Activated CD4-positive, alpha-beta T cell treated with anti-CD3 and anti-CD28 coated beads for 36 hours (primary cell): Measurements from ENCODE around the gene KCNK10. TPM values are rescaled to one million over a fixed set of nuclear protein-coding genes. Genes with fewer than 3 reads are reported as not detected.

Experiments used
- ATAC-seq: fragments of 200-7000 bp; cut with Tn5 transposase; one replicate; pipeline ENCODE4 v1.10.0; 2021; ENCODE audit warnings: mild to moderate bottlenecking, moderate library complexity
- CTCF ChIA-PET: fragments of 350-600 bp; sonication (Branson Sonifier 250); formaldehyde crosslinking; loops from one replicate; lab custom pipeline; 2021; ENCODE audit warnings: antibody characterized with exemption; lab: Charles Lee
- POLR2A ChIA-PET: fragments of 350-600 bp; sonication (Branson Sonifier 250); formaldehyde crosslinking; loops from one replicate; lab custom pipeline; 2021; ENCODE audit warnings: antibody characterized with exemption, inconsistent platforms; lab: Charles Lee
- DNase-seq: peaks from one replicate; pipeline ENCODE4 v3.0.0-alpha.2; 2020
- H3K27ac Mint-ChIP-seq: one replicate; pipeline ENCODE4 v1.8.0; 2021; ENCODE audit warnings: mixed read lengths
- H3K27me3 Mint-ChIP-seq: one replicate; pipeline ENCODE4 v1.8.0; 2021; ENCODE audit warnings: mixed read lengths
- H3K36me3 Mint-ChIP-seq: one replicate; pipeline ENCODE4 v1.8.0; 2021; ENCODE audit warnings: low read depth, mixed read lengths
- H3K4me1 Mint-ChIP-seq: one replicate; pipeline ENCODE4 v1.8.0; 2021; ENCODE audit warnings: mixed read lengths
- H3K4me3 Mint-ChIP-seq: one replicate; pipeline ENCODE4 v1.8.0; 2021; ENCODE audit warnings: mild to moderate bottlenecking, moderate library complexity, mixed read lengths
- H3K9me3 Mint-ChIP-seq: one replicate; pipeline ENCODE4 v1.8.0; 2021; ENCODE audit warnings: low read depth, mixed read lengths
- intact Hi-C, 2 experiments: fragments of 100-400 bp; cut with DNase I in 1 of 2; cut with micrococcal nuclease in 1 of 2; formaldehyde crosslinking; loops; one replicate each; pipeline versions ENCODE4 v1.14.2 to v1.15.1; 2022 to 2024; cut with DNase I, micrococcal nuclease
- total RNA-seq, 2 experiments: library from RNA; stranded (reverse); gene quantifications; one replicate each; pipeline ENCODE4 v1.2.3, GENCODE V29; 2021

The KCNK10 gene
- total RNA-seq, 2 experiments from 2014 or later, result not detected

DNA sequence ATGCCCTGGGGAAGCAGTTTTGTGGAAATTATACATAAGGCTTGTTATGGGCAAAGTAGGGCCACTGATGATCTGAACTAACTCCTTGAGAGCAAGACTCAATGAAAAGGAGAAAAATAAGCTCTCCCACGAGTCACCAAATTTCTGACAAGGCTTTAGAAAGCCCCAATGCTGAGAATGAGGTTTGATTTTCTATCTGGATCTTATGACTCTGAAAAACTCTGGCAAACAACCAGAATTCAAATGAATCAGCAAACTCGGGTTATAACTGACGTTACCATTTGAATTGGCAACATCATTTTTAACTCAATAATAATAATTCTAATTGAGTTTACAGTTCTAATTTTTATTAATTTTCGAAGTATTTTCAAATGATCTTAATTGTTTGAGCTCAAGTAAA, 79.1 kb downstream of the KCNK10 start:
- Mint-ChIP-seq H3K4me3 (no peak overlapping the region), H3K36me3 (no peaks in the 10 kb centered on the region), H3K4me1 (no peaks in the 10 kb centered on the region), H3K27me3 (peaks cover 24% of the 10 kb centered on the region), H3K9me3 (no peaks in the 10 kb centered on the region), H3K27ac (no peak overlapping the region)
- ATAC-seq (no peak), DNase-seq (no peak)
- ChIA-PET POLR2A (no interaction called here), CTCF (interaction anchor here (0.9 kb wide), 1 partner anchor 47 kb away, joined by 3 read pairs; no protein-coding TSS in a partner anchor)
- intact Hi-C loops, result no loop called here

DNA sequence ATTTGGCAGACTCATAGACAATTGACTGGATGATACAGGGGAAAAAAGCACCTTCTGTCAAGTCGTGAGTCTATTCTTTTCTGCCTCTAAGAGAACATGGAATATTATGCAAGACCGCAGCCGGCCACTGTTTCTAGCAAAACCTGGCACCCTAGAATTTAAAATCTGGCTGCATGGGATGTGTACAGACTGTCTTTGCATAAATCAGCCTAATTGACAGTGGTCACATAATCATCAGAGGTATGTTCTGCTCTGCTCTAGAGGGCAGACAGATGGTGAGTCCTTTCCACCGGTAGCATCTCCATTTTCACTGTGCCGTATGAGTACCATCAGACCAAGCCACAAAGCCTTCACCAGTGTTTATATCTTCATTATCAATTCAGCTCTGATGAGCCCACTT, 80.6 kb downstream of the KCNK10 start:
- Mint-ChIP-seq H3K27me3 (peaks cover 24% of the 10 kb centered on the region), H3K36me3 (no peaks in the 10 kb centered on the region), H3K4me1 (no peaks in the 10 kb centered on the region), H3K9me3 (no peaks in the 10 kb centered on the region), H3K27ac (no peak overlapping the region), H3K4me3 (no peak overlapping the region)
- intact Hi-C loops, result no loop called here
- ChIA-PET CTCF (no interaction called here), POLR2A (no interaction called here)
- no peak for ATAC-seq
- no peak for DNase-seq

DNA sequence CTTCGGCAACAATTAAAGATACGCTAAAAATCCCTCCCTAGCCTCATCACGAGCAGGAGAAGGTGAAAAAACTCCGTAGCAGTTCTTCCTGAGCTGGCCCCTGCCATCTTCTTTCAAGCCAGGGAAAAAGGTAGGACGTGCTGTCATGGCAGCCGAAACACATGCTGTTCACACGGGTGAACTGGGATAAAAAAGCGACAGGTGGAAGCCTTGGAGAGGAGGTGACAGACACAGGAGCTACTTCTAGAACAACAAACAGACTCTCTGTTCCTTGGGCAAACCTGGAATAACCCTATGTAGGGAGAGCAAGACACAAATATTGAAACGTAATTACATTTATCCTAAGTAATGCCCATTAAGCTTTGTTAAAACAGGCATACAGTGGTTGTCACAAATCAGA, 81.3 kb downstream of the KCNK10 start:
- intact Hi-C loops, result no loop called here
- Mint-ChIP-seq H3K4me1 (no peaks in the 10 kb centered on the region), H3K36me3 (no peaks in the 10 kb centered on the region), H3K9me3 (no peaks in the 10 kb centered on the region), H3K4me3 (no peak overlapping the region), H3K27me3 (peaks cover 24% of the 10 kb centered on the region), H3K27ac (no peak overlapping the region)
- ATAC-seq (no peak), DNase-seq (no peak)
- POLR2A ChIA-PET, result no interaction called here
- CTCF ChIA-PET, result no interaction called here

DNA sequence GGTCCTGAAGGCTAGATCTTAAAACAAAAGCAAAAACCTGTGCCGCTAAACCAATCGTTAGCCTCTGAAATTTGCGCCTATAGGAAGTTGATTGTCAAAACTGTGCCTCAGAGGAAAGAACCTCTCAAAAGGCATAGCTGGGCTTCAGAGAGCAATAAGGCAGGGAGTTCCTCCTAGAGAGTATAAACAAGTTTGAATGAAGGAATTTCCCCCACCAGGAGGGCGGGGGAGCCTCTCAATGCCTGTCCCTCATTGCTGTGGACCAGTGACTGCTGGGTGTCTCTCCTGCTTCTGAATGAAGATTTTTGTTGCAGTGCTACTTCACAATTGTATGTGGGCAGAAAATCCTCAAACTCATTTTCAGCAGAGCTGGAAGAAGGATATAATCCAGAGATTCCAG, 88.6 kb downstream of the KCNK10 start:
- Mint-ChIP-seq H3K4me3 (no peak overlapping the region), H3K36me3 (no peaks in the 10 kb centered on the region), H3K9me3 (no peaks in the 10 kb centered on the region), H3K4me1 (no peaks in the 10 kb centered on the region), H3K27me3 (peaks cover 14% of the 10 kb centered on the region), H3K27ac (no peak overlapping the region)
- DNase-seq (no peak), ATAC-seq (no peak)
- intact Hi-C loops, result loop anchor here (1.0 kb wide), 2 partner anchors 45 to 289 kb away; no protein-coding TSS in a partner anchor
- CTCF ChIA-PET, result interaction anchor here (1.3 to 2.2 kb wide), 2 partner anchors 45 to 282 kb away, joined by 3 to 14 read pairs; no protein-coding TSS in a partner anchor
- POLR2A ChIA-PET, result no interaction called here

DNA sequence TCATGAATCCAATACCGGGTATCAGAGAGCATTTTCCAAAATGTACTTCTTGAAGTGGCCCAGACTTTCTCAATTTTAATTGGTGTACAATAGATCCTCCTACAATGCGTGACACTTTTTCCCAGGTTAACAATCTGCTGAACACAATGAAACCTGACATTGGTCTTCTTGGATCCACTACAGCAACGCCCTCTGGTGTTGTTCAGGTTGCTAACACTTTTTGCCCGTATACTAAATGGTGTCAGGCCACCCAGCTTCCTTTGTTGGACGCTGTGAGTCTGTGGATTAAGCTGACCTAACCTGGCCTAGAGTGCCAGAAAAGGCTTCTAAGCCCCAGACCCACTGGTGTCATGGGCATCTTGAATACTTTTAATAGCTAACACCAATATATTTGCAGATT, 89.2 kb downstream of the KCNK10 start:
- peaks cover 11% of the 10 kb centered on the region for H3K27me3 Mint-ChIP-seq
- H3K36me3 Mint-ChIP-seq, result no peaks in the 10 kb centered on the region
- H3K4me3 Mint-ChIP-seq, result no peak overlapping the region
- H3K9me3 Mint-ChIP-seq, result no peaks in the 10 kb centered on the region
- DNase-seq (peak; percentile 28), ATAC-seq (peak; percentile 26)
- ChIA-PET CTCF (interaction anchor here (2.2 kb wide), 1 partner anchor 45 kb away, joined by 14 read pairs; no protein-coding TSS in a partner anchor), POLR2A (no interaction called here)
- H3K27ac Mint-ChIP-seq, result no peak overlapping the region
- intact Hi-C loops, result loop anchor here (1.0 kb wide), 2 partner anchors 45 to 289 kb away; no protein-coding TSS in a partner anchor
- no peaks in the 10 kb centered on the region for H3K4me1 Mint-ChIP-seq

DNA sequence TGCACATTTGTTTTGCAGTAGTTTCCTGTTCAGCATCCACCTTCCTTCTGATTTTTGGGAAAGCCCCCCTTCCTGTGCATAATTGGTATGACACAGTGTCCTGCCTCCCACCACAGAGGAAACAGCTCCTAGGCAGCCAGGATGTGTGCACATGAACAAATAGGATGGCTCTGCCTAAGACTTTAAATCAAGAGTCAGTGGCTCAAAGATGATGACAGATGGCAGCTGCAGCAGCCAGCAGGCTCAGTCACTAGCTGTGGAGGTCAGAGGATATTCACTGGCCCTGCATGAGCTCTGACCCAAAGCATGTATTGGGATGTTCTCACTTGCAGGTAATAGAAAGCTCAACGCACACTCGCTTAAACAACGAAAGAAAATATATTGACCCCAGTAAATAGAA, 90.3 kb downstream of the KCNK10 start:
- Mint-ChIP-seq H3K9me3 (no peaks in the 10 kb centered on the region), H3K36me3 (no peaks in the 10 kb centered on the region), H3K27me3 (peaks cover 10% of the 10 kb centered on the region), H3K4me1 (peaks cover 4% of the 10 kb centered on the region), H3K4me3 (no peak overlapping the region), H3K27ac (no peak overlapping the region)
- intact Hi-C loops, result no loop called here
- CTCF ChIA-PET, result interaction anchor here (0.7 to 2.2 kb wide), 3 partner anchors 44 to 152 kb away, joined by 3 to 14 read pairs (median 3); no protein-coding TSS in a partner anchor
- ATAC-seq (no peak), DNase-seq (no peak)
- POLR2A ChIA-PET, result no interaction called here

DNA sequence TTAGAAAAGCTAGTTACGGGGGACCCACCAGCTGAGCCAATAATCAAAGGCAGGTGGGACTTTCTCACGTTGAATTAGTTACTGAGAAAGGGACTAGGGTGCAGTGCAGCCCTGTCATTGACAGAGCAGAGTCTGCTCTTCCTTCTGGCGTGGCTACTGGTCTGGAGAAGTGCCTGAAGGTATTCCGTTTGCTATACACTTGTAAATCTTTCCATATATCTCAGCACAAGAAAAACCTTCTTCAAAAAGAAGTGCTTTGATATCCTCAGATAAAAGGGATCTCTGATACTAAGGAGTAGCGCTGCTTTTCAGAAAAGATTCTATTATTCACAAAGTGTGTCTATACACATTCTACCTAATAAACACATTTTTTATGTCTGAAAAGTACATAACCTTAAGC, 91.5 kb downstream of the KCNK10 start:
- H3K27me3 Mint-ChIP-seq, result peaks cover 12% of the 10 kb centered on the region
- H3K9me3 Mint-ChIP-seq, result no peaks in the 10 kb centered on the region
- H3K36me3 Mint-ChIP-seq, result no peaks in the 10 kb centered on the region
- ChIA-PET CTCF (interaction anchor here (0.5 to 1.1 kb wide), 3 partner anchors 44 to 295 kb away, joined by 3 read pairs; no protein-coding TSS in a partner anchor), POLR2A (interaction anchor here (0.7 kb wide), 1 partner anchor 19 kb away, joined by 3 read pairs; no protein-coding TSS in a partner anchor)
- DNase-seq (no peak), ATAC-seq (no peak)
- intact Hi-C loops, result no loop called here
- H3K4me3 Mint-ChIP-seq, result no peak overlapping the region
- H3K4me1 Mint-ChIP-seq, result peaks cover 4% of the 10 kb centered on the region
- no peak overlapping the region for H3K27ac Mint-ChIP-seq

DNA sequence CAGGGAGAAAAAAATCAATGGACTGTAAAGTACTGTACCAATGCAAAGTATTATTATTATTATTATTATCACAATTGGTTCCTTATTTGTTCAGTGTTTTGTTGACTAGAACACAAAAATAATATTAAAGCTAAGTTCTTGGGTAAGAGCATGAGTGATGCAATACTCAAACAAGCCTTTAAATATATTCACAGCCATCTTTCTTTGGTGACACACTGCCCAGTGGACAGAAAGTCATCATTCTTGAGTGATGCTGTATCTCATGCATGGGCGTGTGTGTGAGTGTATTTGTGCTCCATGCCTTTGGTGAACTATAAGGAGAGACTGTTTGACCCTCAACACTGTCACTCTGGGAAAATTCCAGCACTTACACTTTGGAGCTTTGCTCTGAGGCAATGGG, 93.6 kb downstream of the KCNK10 start:
- intact Hi-C loops, result no loop called here
- H3K4me1 Mint-ChIP-seq, result peaks cover 4% of the 10 kb centered on the region
- ChIA-PET POLR2A (no interaction called here), CTCF (interaction anchor here (0.7 to 1.2 kb wide), 2 partner anchors 61 to 215 kb away, joined by 3 to 4 read pairs; no protein-coding TSS in a partner anchor)
- DNase-seq, result no peak
- peaks cover 22% of the 10 kb centered on the region for H3K27me3 Mint-ChIP-seq
- H3K4me3 Mint-ChIP-seq, result no peak overlapping the region
- peaks cover 1% of the 10 kb centered on the region for H3K9me3 Mint-ChIP-seq
- no peak for ATAC-seq
- H3K27ac Mint-ChIP-seq, result no peak overlapping the region
- H3K36me3 Mint-ChIP-seq, result no peaks in the 10 kb centered on the region

DNA sequence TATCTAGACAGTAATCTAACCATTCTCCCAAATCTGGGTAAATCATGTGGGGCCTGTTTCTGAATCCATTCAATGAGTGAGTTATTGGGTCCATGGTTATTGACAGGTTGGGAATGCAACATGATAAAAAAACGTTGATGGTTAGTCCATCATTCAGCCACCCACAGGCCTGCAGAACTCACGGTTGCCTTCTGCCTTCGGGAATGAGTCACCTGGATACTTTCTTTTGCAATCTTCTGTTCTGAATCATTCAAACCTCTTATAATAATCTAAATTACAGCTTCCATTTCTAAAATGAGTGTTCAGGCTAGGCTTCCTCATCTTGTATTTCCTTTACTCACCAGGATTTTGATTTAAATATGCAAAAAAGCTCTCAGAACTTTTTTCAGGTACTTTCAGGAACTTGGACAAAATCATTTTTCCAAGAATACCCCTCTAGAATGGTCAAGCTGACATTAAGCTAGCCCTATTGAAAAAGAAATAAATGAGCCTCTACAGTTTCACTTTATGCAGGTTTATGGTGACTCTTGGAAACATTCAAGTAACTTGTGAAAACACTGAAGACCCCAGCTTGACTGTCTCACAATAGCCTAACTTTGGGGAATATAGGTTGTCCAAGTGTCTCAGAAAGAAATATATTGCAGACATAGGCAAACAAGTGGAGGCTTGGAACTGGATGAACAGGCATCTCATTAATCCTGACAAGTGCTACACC, 94.4 kb downstream of the KCNK10 start:
- DNase-seq (peak; percentile 36), ATAC-seq (peak; percentile 83)
- CTCF ChIA-PET, result interaction anchor here (0.7 to 1.2 kb wide), 2 partner anchors 60 to 214 kb away, joined by 3 to 4 read pairs; no protein-coding TSS in a partner anchor
- intact Hi-C loops, result no loop called here
- Mint-ChIP-seq H3K36me3 (no peaks in the 10 kb centered on the region), H3K27ac (no peak overlapping the region), H3K4me1 (peaks cover 4% of the 10 kb centered on the region), H3K9me3 (peaks cover 1% of the 10 kb centered on the region), H3K4me3 (no peak overlapping the region), H3K27me3 (peaks cover 20% of the 10 kb centered on the region)
- POLR2A ChIA-PET, result no interaction called here

DNA sequence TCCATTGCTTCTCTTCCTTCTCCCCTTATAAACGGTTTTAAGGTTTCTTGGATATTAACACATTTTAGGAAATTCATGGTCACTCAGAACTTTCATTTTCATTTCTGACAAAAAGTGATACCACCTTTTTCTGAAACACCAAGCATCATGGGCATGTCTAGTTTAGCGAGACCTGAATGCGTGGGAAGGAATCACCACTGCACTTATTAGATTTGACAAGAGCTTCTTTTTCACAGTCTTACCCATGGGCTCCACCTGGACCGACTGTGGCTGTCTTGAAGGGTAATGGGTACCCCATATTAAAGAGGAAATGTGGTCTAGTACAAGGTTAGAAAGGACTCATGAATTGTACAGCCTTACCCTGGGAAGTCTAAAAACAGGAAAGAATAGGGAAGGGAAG, 95.4 kb downstream of the KCNK10 start:
- Mint-ChIP-seq H3K27me3 (peaks cover 19% of the 10 kb centered on the region), H3K9me3 (peaks cover 8% of the 10 kb centered on the region), H3K27ac (no peak overlapping the region), H3K36me3 (no peaks in the 10 kb centered on the region), H3K4me1 (peaks cover 4% of the 10 kb centered on the region), H3K4me3 (no peak overlapping the region)
- ATAC-seq, result no peak
- intact Hi-C loops, result no loop called here
- ChIA-PET CTCF (no interaction called here), POLR2A (no interaction called here)
- no peak for DNase-seq

DNA sequence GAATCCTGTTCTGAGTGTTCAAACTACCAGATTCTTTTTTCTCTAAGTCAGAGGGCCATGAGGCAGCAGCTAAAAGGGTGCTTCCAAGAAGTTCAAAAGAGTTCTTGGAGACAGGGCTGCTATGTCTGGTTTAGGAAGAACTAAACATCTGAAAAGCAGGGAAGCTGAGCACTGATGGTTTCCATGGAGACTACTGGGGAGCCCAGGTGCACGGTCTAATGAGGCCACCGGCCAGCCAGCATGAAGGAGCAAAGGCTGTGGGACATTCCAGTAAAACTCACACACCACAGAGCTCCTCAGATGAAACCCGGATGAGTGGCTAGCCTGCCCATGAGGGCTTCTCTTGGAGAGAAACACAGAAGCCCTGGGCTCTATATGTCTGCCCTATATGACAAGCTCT, 97.3 kb downstream of the KCNK10 start:
- H3K27me3 Mint-ChIP-seq, result peaks cover 22% of the 10 kb centered on the region
- peaks cover 17% of the 10 kb centered on the region for H3K9me3 Mint-ChIP-seq
- no peak overlapping the region for H3K27ac Mint-ChIP-seq
- DNase-seq (no peak), ATAC-seq (no peak)
- intact Hi-C loops, result no loop called here
- ChIA-PET CTCF (no interaction called here), POLR2A (interaction anchor here (0.6 kb wide), 1 partner anchor 22 kb away, joined by 3 read pairs; no protein-coding TSS in a partner anchor)
- H3K4me1 Mint-ChIP-seq, result peaks cover 4% of the 10 kb centered on the region
- H3K36me3 Mint-ChIP-seq, result no peaks in the 10 kb centered on the region
- no peak overlapping the region for H3K4me3 Mint-ChIP-seq
